Measurements from ENCODE around the gene TBC1D2B.

TBC1D2B gene

DNA sequence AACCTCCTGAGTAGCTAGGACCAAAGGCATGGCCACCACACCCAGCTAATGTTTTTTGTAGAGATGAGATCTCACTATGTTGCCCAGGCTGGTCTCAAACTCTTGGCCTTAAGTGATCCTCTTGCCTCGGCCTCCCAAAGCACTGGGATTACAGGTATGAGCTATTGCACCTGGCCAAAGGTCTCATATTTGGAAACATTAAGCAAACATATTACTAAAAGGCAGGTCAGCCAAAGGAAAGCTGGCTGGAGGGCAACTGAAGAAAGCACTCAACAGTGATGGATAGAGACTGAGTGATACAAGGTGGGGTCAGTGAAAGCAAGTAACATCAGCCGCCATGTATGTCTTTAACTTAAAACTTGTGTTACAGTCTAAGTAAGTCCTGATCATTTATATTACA is 57.5 kb downstream of the TBC1D2B start:
- WGBS: 100% methylated on average over 1 of the region's 2 CpGs

DNA sequence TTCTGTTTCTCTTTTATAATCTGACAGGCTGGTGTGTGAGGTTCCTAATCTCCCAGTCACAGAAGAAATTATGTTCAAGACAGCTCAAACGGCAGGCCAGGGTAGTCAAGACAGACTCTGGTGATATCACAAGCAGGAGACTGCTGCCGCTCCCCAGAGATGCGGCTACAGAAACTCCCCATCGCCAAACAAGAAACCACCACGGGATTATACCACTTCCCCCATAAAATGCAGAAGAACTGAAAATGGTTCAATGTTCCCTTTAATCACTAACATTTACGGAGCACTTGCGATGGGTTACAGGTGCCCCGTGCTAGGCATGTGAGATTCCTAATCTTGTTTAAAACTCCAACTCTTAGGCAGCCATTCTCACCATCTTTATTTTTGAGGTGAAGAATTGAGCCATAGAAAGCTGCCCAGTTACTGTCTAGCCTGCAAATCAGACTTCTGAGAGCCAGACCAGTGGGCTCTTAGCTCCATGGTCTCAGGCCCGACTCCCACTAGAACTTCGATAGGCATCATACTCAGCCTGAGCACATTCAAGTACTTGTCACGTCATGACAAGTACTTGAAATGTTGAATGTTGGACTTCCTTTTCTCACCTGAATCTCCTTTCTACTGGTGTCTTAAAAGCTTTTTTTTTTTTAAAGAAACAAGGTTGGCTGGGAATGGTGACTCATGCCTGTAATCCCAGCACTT is 58.4 kb downstream of the TBC1D2B start:
- H4K91ac ChIP-seq (ENCODE audit: low read length): no peak overlapping the region
- H2AK5ac ChIP-seq (ENCODE audit: low read length, severe bottlenecking): no peak overlapping the region
- H4K8ac ChIP-seq (ENCODE audit: low read length): no peak overlapping the region
- no peaks in the 10 kb centered on the region for H3K9me3 ChIP-seq (ENCODE audit: control insufficient read depth, low read length)
- H2BK120ac ChIP-seq (ENCODE audit: low read depth, low read length): no peak overlapping the region
- no peak overlapping the region for H2AFZ ChIP-seq (ENCODE audit: low read depth, low read length)
- H3K36me3 ChIP-seq (ENCODE audit: control insufficient read depth in 1 of 2, insufficient read depth in 2 of 2, low read depth in 1 of 2, low read length in 2 of 2): peaks cover 62 to 87% of the 10 kb centered on the region in 2 experiments
- H3K4me3 ChIP-seq (ENCODE audit: insufficient read depth in 1 of 2, low read depth in 1 of 2, low read length in 2 of 2): no peak overlapping the region
- no peak overlapping the region for H3K18ac ChIP-seq (ENCODE audit: low read depth in 1 of 2, low read length in 2 of 2)
- no peak overlapping the region for H3K23ac ChIP-seq (ENCODE audit: low read length in 2 of 2)
- H3K79me1 ChIP-seq (replicated peaks; ENCODE audit: low read length, poor library complexity, severe bottlenecking): peaks cover 51% of the 10 kb centered on the region
- no peak overlapping the region for H3K9ac ChIP-seq (ENCODE audit: low read length)
- H2BK5ac ChIP-seq (ENCODE audit: low read depth, low read length, poor library complexity, severe bottlenecking): no peak overlapping the region
- no peak overlapping the region for H3K14ac ChIP-seq (ENCODE audit: low read length in 2 of 2)
- no peak overlapping the region for H3K4ac ChIP-seq (ENCODE audit: low read depth in 1 of 2, low read length in 2 of 2)
- peaks cover 2% of the 10 kb centered on the region for H3K4me1 ChIP-seq (ENCODE audit: control insufficient read depth, insufficient read depth, low read depth, low read length)
- DNase-seq: no peak
- no peak overlapping the region for H2BK15ac ChIP-seq (ENCODE audit: low read depth, poor library complexity, severe bottlenecking)
- no peaks in the 10 kb centered on the region for H3K27me3 ChIP-seq (ENCODE audit: control insufficient read depth in 1 of 2, insufficient read depth in 1 of 2, low read length in 2 of 2)
- H3K4me2 ChIP-seq (ENCODE audit: low read length, poor library complexity, severe bottlenecking): no peak overlapping the region
- no peak overlapping the region for H3K27ac ChIP-seq (ENCODE audit: low read length, poor library complexity, severe bottlenecking)
- H2BK12ac ChIP-seq (ENCODE audit: low read length in 2 of 2): no peak overlapping the region
- WGBS: 95% methylated on average over 10 of the region's 11 CpGs

More for the DNA sequence above, 57.5 kb downstream of the TBC1D2B start:
- H2BK5ac ChIP-seq (ENCODE audit: low read depth, low read length, poor library complexity, severe bottlenecking): no peak overlapping the region
- no peak overlapping the region for H3K18ac ChIP-seq (ENCODE audit: low read depth in 1 of 2, low read length in 2 of 2)
- DNase-seq: no peak
- no peak overlapping the region for H3K27ac ChIP-seq (ENCODE audit: low read length, poor library complexity, severe bottlenecking)
- H4K8ac ChIP-seq (ENCODE audit: low read length): no peak overlapping the region
- no peak overlapping the region for H3K4me2 ChIP-seq (ENCODE audit: low read length, poor library complexity, severe bottlenecking)
- no peak overlapping the region for H3K4ac ChIP-seq (ENCODE audit: low read depth in 1 of 2, low read length in 2 of 2)
- no peak overlapping the region for H3K9ac ChIP-seq (ENCODE audit: low read length)
- H2BK120ac ChIP-seq (ENCODE audit: low read depth, low read length): no peak overlapping the region
- no peak overlapping the region for H2BK12ac ChIP-seq (ENCODE audit: low read length in 2 of 2)
- peaks cover 2% of the 10 kb centered on the region for H3K4me1 ChIP-seq (ENCODE audit: control insufficient read depth, insufficient read depth, low read depth, low read length)
- H3K27me3 ChIP-seq (ENCODE audit: control insufficient read depth in 1 of 2, insufficient read depth in 1 of 2, low read length in 2 of 2): no peaks in the 10 kb centered on the region
- peaks cover 53% of the 10 kb centered on the region for H3K79me1 ChIP-seq (replicated peaks; ENCODE audit: low read length, poor library complexity, severe bottlenecking)
- no peak overlapping the region for H3K23ac ChIP-seq (ENCODE audit: low read length in 2 of 2)
- no peak overlapping the region for H4K91ac ChIP-seq (ENCODE audit: low read length)
- no peak overlapping the region for H2AFZ ChIP-seq (ENCODE audit: low read depth, low read length)
- H3K9me3 ChIP-seq (ENCODE audit: control insufficient read depth, low read length): no peaks in the 10 kb centered on the region
- no peak overlapping the region for H2BK15ac ChIP-seq (ENCODE audit: low read depth, poor library complexity, severe bottlenecking)
- peaks cover 64 to 84% of the 10 kb centered on the region in 2 experiments for H3K36me3 ChIP-seq (ENCODE audit: control insufficient read depth in 1 of 2, insufficient read depth in 2 of 2, low read depth in 1 of 2, low read length in 2 of 2)
- no peak overlapping the region for H3K4me3 ChIP-seq (ENCODE audit: insufficient read depth in 1 of 2, low read depth in 1 of 2, low read length in 2 of 2)
- no peak overlapping the region for H3K14ac ChIP-seq (ENCODE audit: low read length in 2 of 2)
- no peak overlapping the region for H2AK5ac ChIP-seq (ENCODE audit: low read length, severe bottlenecking)

DNA sequence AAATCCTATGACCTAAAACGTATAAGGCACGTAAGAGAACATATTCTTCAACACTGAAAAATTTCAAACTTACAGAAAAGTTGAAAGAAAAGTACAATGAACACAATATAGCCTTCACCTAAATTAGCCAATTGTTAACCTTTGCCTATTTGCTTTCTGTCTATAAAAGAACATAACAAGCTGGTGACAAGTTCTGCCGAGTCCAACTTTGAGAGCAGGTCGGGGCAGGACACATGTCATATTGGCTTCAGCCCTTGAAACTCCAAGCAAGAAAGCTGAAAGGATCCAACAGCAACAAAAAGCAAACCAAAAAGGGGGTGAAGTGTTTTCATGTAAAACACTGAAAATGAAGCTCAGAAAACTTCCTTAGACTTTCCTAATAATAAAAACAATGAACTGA is 59.1 kb downstream of the TBC1D2B start:
- Histone ChIP-seq H3K79me1 (replicated peaks; ENCODE audit: low read length, poor library complexity, severe bottlenecking) (peaks cover 51% of the 10 kb centered on the region), H2BK120ac (ENCODE audit: low read depth, low read length) (no peak overlapping the region), H3K4me2 (ENCODE audit: low read length, poor library complexity, severe bottlenecking) (no peak overlapping the region), H2BK5ac (ENCODE audit: low read depth, low read length, poor library complexity, severe bottlenecking) (no peak overlapping the region), H2AK5ac (ENCODE audit: low read length, severe bottlenecking) (no peak overlapping the region), H2AFZ (ENCODE audit: low read depth, low read length) (no peak overlapping the region), H3K27ac (ENCODE audit: low read length, poor library complexity, severe bottlenecking) (no peak overlapping the region), H3K4me3 (ENCODE audit: insufficient read depth in 1 of 2, low read depth in 1 of 2, low read length in 2 of 2) (no peak overlapping the region), H4K91ac (ENCODE audit: low read length) (no peak overlapping the region), H3K23ac (ENCODE audit: low read length in 2 of 2) (no peak overlapping the region), H3K9ac (ENCODE audit: low read length) (no peak overlapping the region), H3K36me3 (ENCODE audit: control insufficient read depth in 1 of 2, insufficient read depth in 2 of 2, low read depth in 1 of 2, low read length in 2 of 2) (peaks cover 60 to 89% of the 10 kb centered on the region in 2 experiments), H4K8ac (ENCODE audit: low read length) (no peak overlapping the region), H3K14ac (ENCODE audit: low read length in 2 of 2) (no peak overlapping the region), H3K18ac (ENCODE audit: low read depth in 1 of 2, low read length in 2 of 2) (no peak overlapping the region), H3K4me1 (ENCODE audit: control insufficient read depth, insufficient read depth, low read depth, low read length) (peaks cover 2% of the 10 kb centered on the region), H3K4ac (ENCODE audit: low read depth in 1 of 2, low read length in 2 of 2) (no peak overlapping the region), H3K9me3 (ENCODE audit: control insufficient read depth, low read length) (no peaks in the 10 kb centered on the region), H2BK12ac (ENCODE audit: low read length in 2 of 2) (no peak overlapping the region), H3K27me3 (ENCODE audit: control insufficient read depth in 1 of 2, insufficient read depth in 1 of 2, low read length in 2 of 2) (no peaks in the 10 kb centered on the region), H2BK15ac (ENCODE audit: low read depth, poor library complexity, severe bottlenecking) (no peak overlapping the region)
- 98% methylated on average over 4 of the region's 4 CpGs for WGBS
- no peak for DNase-seq

DNA sequence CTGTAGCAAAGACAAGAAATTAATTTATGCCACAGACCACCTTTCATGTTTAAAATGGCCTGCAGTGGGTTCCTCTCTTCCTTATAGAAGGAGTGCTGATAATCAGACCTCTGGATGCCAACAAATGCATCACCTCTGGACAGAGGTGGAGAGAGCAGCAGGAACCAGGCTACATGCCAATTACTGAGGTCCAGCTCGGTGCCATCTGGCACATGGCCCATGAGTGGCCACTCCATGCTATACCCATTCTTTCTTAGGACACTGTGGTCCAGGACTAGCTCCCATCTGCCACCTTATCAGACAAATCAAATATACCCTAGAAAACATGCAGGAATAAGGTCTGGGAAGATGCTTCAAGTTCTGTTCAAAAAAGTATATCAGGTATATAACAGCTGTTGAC is 60.7 kb downstream of the TBC1D2B start:
- Histone ChIP-seq H3K23ac (ENCODE audit: low read length in 2 of 2) (no peak overlapping the region), H3K9me3 (ENCODE audit: control insufficient read depth, low read length) (no peaks in the 10 kb centered on the region), H3K79me1 (replicated peaks; ENCODE audit: low read length, poor library complexity, severe bottlenecking) (peaks cover 48% of the 10 kb centered on the region), H2AK5ac (ENCODE audit: low read length, severe bottlenecking) (no peak overlapping the region), H4K91ac (ENCODE audit: low read length) (no peak overlapping the region), H2BK12ac (ENCODE audit: low read length in 2 of 2) (no peak overlapping the region), H2BK5ac (ENCODE audit: low read depth, low read length, poor library complexity, severe bottlenecking) (no peak overlapping the region), H3K36me3 (ENCODE audit: control insufficient read depth in 1 of 2, insufficient read depth in 2 of 2, low read depth in 1 of 2, low read length in 2 of 2) (peaks cover 56 to 89% of the 10 kb centered on the region in 2 experiments), H2BK120ac (ENCODE audit: low read depth, low read length) (no peak overlapping the region), H3K27me3 (ENCODE audit: control insufficient read depth in 1 of 2, insufficient read depth in 1 of 2, low read length in 2 of 2) (no peaks in the 10 kb centered on the region), H2BK15ac (ENCODE audit: low read depth, poor library complexity, severe bottlenecking) (no peak overlapping the region), H3K27ac (ENCODE audit: low read length, poor library complexity, severe bottlenecking) (no peak overlapping the region), H3K4me2 (ENCODE audit: low read length, poor library complexity, severe bottlenecking) (no peak overlapping the region), H4K8ac (ENCODE audit: low read length) (no peak overlapping the region), H3K4ac (ENCODE audit: low read depth in 1 of 2, low read length in 2 of 2) (no peak overlapping the region), H3K14ac (ENCODE audit: low read length in 2 of 2) (peak overlapping the region in 1 of 2 experiments; percentile 49), H3K18ac (ENCODE audit: low read depth in 1 of 2, low read length in 2 of 2) (peak overlapping the region in 1 of 2 experiments; percentile 7), H3K4me1 (ENCODE audit: control insufficient read depth, insufficient read depth, low read depth, low read length) (peaks cover 2% of the 10 kb centered on the region), H3K9ac (ENCODE audit: low read length) (no peak overlapping the region), H2AFZ (ENCODE audit: low read depth, low read length) (no peak overlapping the region), H3K4me3 (ENCODE audit: insufficient read depth in 1 of 2, low read depth in 1 of 2, low read length in 2 of 2) (no peak overlapping the region)
- WGBS: 100% methylated on average over 1 of the region's 1 CpG
- no peak for DNase-seq

Measured in mesenchymal stem cell (in vitro differentiated cells and primary cell).